PC-9 (cell line): Measurements from ENCODE around the gene HECTD1. TPM values are rescaled to one million over a fixed set of nuclear protein-coding genes. Genes with fewer than 3 reads are reported as not detected.
"Not testable (repeated sequence)": the region's sequence is repeated elsewhere in the genome, so short reads cannot be mapped to it uniquely, and the experiment has no call there.

ENCODE experiments used
- BruUV-seq: library from RNA; stranded (reverse); fragments of 400-500 nt; replicated peaks from 2 replicates; lab custom pipeline; 2021; lab: Mats Ljungman, UMichigan
- CTCF ChIA-PET: fragments of 300-600 bp; sonication (Branson Sonifier 250); formaldehyde crosslinking; loops from one replicate; lab custom pipeline; 2022; ENCODE audit warnings: antibody characterized with exemption; lab: Charles Lee
- POLR2A ChIA-PET: fragments of 300-600 bp; sonication (Branson Sonifier 250); formaldehyde crosslinking; loops from one replicate; lab custom pipeline; 2022; ENCODE audit warnings: antibody characterized with exemption; ENCODE audit not compliant: unreplicated experiment; lab: Charles Lee
- DNase-seq, 2 experiments: peaks; one replicate each; pipeline versions ENCODE4 v3.0.0 to v3.0.0-alpha.2; 2015 to 2022; ENCODE audit warnings: mixed read lengths in 1 of 2
- H2AFZ ChIP-seq: fragments of 200-600 bp; sonication (generic); 2 replicates; pipeline ENCODE4 v1.8.1; 2017; ENCODE audit warnings: antibody characterized with exemption
- H3F3A ChIP-seq: fragments of 200-600 bp; sonication (generic); 2 replicates; pipeline ENCODE4 v1.8.1; 2017; ENCODE audit warnings: antibody characterized with exemption, mild to moderate bottlenecking, low read depth; ENCODE audit not compliant: insufficient read depth
- H3K27ac ChIP-seq: fragments of 200-600 bp; sonication (generic); 2 replicates; pipeline ENCODE4 v1.6.1; 2016; ENCODE audit warnings: mixed run types
- H3K27me3 ChIP-seq: fragments of 200-600 bp; sonication (generic); 2 replicates; pipeline ENCODE4 v1.6.1; 2016; ENCODE audit warnings: low read depth, mixed run types; ENCODE audit not compliant: insufficient read depth
- H3K36me3 ChIP-seq: fragments of 200-600 bp; sonication (generic); 2 replicates; pipeline ENCODE4 v1.6.1; 2016; ENCODE audit warnings: low read depth, mixed run types
- H3K4me1 ChIP-seq: fragments of 200-600 bp; sonication (generic); replicated peaks from 2 replicates; pipeline ENCODE4 v1.6.1; 2016; ENCODE audit warnings: mixed run types; ENCODE audit not compliant: insufficient read depth
- H3K4me2 ChIP-seq: fragments of 200-600 bp; sonication (generic); 2 replicates; pipeline ENCODE4 v1.6.1; 2017; ENCODE audit warnings: mixed run types
- H3K4me3 ChIP-seq: fragments of 200-600 bp; sonication (generic); 2 replicates; pipeline ENCODE4 v1.6.1; 2016; ENCODE audit warnings: mixed run types
- H3K79me2 ChIP-seq: fragments of 200-600 bp; sonication (generic); 2 replicates; pipeline ENCODE4 v1.6.1; 2017; ENCODE audit warnings: low read depth, mixed run types
- H3K9me2 ChIP-seq: fragments of 200-600 bp; sonication (generic); 2 replicates; pipeline ENCODE4 v1.8.1; 2017; ENCODE audit warnings: mild to moderate bottlenecking; ENCODE audit not compliant: insufficient read depth
- H3K9me3 ChIP-seq: fragments of 200-600 bp; sonication (generic); 2 replicates; pipeline ENCODE4 v1.8.1; 2016; ENCODE audit warnings: low read depth; ENCODE audit not compliant: insufficient read depth
- H4K20me1 ChIP-seq: fragments of 200-600 bp; sonication (generic); 2 replicates; pipeline ENCODE4 v1.8.1; 2017; ENCODE audit not compliant: insufficient read depth
- EZH2 ChIP-seq: fragments of 200-600 bp; sonication (generic); IDR thresholded peaks from 2 replicates; pipeline ENCODE4 v1.8.0; 2017; ENCODE audit warnings: antibody characterized with exemption, low read depth
- intact Hi-C: fragments of 100-400 bp; cut with micrococcal nuclease; formaldehyde crosslinking; loops from one replicate; pipeline ENCODE4 v1.10.0; 2022; ENCODE audit not compliant: unreplicated experiment
- total RNA-seq: library from RNA; stranded (reverse); gene quantifications from 2 replicates; pipeline ENCODE4 v1.2.3, GENCODE V29; 2021
- TF ChIP-seq, protein P1 (sequence below): fragments of 200-600 bp; sonication (generic); conservative IDR thresholded peaks from 2 replicates; pipeline ENCODE4 v1.6.1; 2017; ENCODE audit warnings: mixed run types, antibody characterized with exemption, mild to moderate bottlenecking, moderate library complexity

HECTD1 gene
- total RNA-seq, 1 experiment from 2014 or later, result 93.9 TPM

DNA sequence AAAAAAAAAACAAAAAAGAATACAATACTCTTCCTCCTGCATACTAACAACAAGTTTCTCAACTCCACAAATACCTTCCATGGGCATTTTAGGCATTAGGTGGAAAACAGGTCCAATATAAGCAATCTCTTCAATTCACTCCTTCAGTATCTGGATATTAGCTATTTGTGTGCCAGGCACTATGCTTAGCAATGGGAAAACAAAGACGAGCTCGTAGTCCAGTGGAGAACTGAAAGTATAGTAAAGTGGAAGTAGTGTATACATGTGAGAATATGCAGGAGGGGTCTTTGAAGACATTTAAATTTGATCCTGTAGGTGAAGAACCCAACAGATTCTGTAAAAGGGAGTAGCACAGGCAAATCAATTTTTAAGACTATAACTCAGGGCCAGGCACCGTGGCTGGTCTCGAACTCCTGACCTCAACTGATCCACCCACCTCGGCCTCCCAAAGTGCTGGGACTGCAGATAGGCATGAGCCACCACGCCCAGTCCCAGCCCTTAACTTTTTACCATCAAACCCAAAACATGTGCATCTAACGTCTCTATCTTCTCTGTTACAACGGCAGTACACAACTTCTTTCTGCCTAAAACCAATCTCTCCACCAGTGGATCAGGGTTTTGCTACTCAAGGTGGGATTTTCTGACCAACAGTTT lies 10.6 kb downstream of the HECTD1 start:
- no TSS peak for BruUV-seq
- intact Hi-C loops, result no loop called here
- H3K4me3 ChIP-seq, result no peak overlapping the region
- peaks cover 57% of the 10 kb centered on the region for H3K79me2 ChIP-seq
- ChIA-PET CTCF (no interaction called here), POLR2A (no interaction called here)
- no peaks in the 10 kb centered on the region for H3K27me3 ChIP-seq
- H3K4me2 ChIP-seq, result no peak overlapping the region
- H3F3A ChIP-seq, result 0 out of 2 replicates have a peak, but pooled peaks cover 3% of the 10 kb centered on the region
- no peaks in the 10 kb centered on the region for H3K9me3 ChIP-seq
- no peaks in the 10 kb centered on the region for H4K20me1 ChIP-seq
- TF ChIP-seq, protein P1, sequence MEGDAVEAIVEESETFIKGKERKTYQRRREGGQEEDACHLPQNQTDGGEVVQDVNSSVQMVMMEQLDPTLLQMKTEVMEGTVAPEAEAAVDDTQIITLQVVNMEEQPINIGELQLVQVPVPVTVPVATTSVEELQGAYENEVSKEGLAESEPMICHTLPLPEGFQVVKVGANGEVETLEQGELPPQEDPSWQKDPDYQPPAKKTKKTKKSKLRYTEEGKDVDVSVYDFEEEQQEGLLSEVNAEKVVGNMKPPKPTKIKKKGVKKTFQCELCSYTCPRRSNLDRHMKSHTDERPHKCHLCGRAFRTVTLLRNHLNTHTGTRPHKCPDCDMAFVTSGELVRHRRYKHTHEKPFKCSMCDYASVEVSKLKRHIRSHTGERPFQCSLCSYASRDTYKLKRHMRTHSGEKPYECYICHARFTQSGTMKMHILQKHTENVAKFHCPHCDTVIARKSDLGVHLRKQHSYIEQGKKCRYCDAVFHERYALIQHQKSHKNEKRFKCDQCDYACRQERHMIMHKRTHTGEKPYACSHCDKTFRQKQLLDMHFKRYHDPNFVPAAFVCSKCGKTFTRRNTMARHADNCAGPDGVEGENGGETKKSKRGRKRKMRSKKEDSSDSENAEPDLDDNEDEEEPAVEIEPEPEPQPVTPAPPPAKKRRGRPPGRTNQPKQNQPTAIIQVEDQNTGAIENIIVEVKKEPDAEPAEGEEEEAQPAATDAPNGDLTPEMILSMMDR, result no peak
- no peaks in the 10 kb centered on the region for H3K36me3 ChIP-seq
- H3K9me2 ChIP-seq, result no peaks in the 10 kb centered on the region
- H3K4me1 ChIP-seq, result no peaks in the 10 kb centered on the region
- H3K27ac ChIP-seq, result no peak overlapping the region
- H2AFZ ChIP-seq, result no peak overlapping the region
- no peak for DNase-seq

DNA sequence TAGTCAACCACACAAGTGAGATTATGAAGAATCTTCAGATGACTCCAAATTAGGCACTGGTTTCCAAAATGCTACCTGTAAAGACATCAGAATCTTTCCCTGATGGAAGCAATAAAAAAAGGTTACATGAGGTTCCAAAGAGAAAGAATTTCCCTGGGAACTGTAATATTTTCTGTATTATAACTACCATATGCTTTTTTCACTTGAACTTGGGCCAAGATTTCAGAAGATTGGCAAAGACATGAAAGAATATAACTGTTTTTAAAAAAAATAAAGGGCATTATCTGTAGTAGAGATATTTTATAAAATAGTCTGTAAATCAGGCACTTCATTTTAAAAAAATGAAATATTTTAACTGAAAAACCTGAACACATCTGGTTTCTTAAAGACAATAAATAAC lies 12.9 kb downstream of the HECTD1 start:
- Histone ChIP-seq H3K4me1 (no peaks in the 10 kb centered on the region), H3K4me3 (no peak overlapping the region), H2AFZ (no peak overlapping the region), H3K27me3 (no peaks in the 10 kb centered on the region), H3K9me2 (no peaks in the 10 kb centered on the region), H3F3A (0 out of 2 replicates have a peak, but pooled peaks cover 3% of the 10 kb centered on the region), H4K20me1 (no peaks in the 10 kb centered on the region), H3K79me2 (peaks cover 42% of the 10 kb centered on the region), H3K4me2 (no peak overlapping the region), H3K27ac (no peak overlapping the region), H3K9me3 (no peaks in the 10 kb centered on the region), H3K36me3 (no peaks in the 10 kb centered on the region)
- no peak for DNase-seq
- POLR2A ChIA-PET, result interaction anchor here (0.6 to 0.7 kb wide), 2 partner anchors 13 to 33 kb away, joined by 3 to 4 read pairs; no protein-coding TSS in a partner anchor
- CTCF ChIA-PET, result no interaction called here
- BruUV-seq, result no TSS peak
- intact Hi-C loops, result no loop called here
- TF ChIP-seq EZH2, result no peak
- TF ChIP-seq, protein P1, result no peak

DNA sequence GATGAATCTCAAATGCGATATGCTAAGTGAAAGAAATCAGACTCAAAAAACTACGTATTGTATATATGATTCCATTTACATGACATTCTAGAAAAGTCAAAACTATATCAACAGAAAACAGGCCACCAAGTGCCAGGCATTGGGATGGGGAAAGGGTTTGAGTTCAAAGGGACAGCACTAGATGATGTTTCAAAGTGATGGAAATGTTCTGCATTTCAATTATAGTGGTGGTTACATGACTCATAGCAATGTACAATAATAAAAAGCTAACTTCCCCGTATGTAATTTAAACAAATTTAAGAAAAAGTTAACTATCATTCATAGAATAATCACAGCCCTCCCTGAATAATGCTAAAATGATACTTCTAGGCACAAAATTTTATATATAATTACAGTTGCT lies 13.5 kb downstream of the HECTD1 start:
- H3K27me3 ChIP-seq, result no peaks in the 10 kb centered on the region
- DNase-seq, result no peak
- no peaks in the 10 kb centered on the region for H3K36me3 ChIP-seq
- ChIA-PET POLR2A (no interaction called here), CTCF (no interaction called here)
- intact Hi-C loops, result no loop called here
- BruUV-seq, result no TSS peak
- no peaks in the 10 kb centered on the region for H3K9me3 ChIP-seq
- 0 out of 2 replicates have a peak, but pooled peaks cover 3% of the 10 kb centered on the region for H3F3A ChIP-seq
- H2AFZ ChIP-seq, result no peak overlapping the region
- no peaks in the 10 kb centered on the region for H4K20me1 ChIP-seq
- H3K9me2 ChIP-seq, result no peaks in the 10 kb centered on the region
- H3K4me2 ChIP-seq, result no peak overlapping the region
- TF ChIP-seq, protein P1, result no peak
- TF ChIP-seq EZH2, result no peak
- H3K79me2 ChIP-seq, result peaks cover 40% of the 10 kb centered on the region
- H3K4me1 ChIP-seq, result no peaks in the 10 kb centered on the region
- H3K4me3 ChIP-seq, result no peak overlapping the region
- H3K27ac ChIP-seq, result no peak overlapping the region

DNA sequence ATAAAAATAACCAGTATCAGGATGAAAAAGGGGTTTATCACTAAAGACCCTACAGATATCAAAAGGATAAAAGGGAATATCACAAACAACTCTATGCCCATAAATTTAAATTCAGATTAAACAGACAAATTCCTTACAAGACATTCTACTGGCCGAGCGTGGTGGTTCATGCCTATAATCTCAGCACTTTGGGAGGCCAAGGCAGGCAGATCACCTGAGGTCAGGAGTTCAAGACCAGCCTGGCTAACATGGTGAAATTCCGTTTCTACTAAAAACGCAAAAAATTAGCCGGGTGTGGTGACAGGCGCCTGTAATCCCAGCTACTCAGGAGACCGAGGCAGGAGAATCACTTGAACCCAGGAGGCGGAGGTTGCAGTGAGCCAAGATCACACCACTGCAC lies 15.0 kb downstream of the HECTD1 start:
- H3F3A ChIP-seq, H3K4me1 ChIP-seq, H3K9me3 ChIP-seq, H3K4me2 ChIP-seq, DNase-seq, H3K27ac ChIP-seq, H2AFZ ChIP-seq, H4K20me1 ChIP-seq, CTCF ChIA-PET, H3K4me3 ChIP-seq, H3K27me3 ChIP-seq, BruUV-seq, H3K36me3 ChIP-seq, H3K9me2 ChIP-seq, intact Hi-C loops: not testable (repeated sequence)
- peaks cover 34% of the 10 kb centered on the region for H3K79me2 ChIP-seq
- POLR2A ChIA-PET, result interaction anchor here (0.5 kb wide), 1 partner anchor 1322 kb away, joined by 4 read pairs; no protein-coding TSS in a partner anchor
